Esophagus (tissue), 2 donors: Measurements from ENCODE around the gene ARPC1A. TPM values are rescaled to one million over a fixed set of nuclear protein-coding genes. Genes with fewer than 3 reads are reported as not detected.
"Not testable (repeated sequence)": the region's sequence is repeated elsewhere in the genome, so short reads cannot be mapped to it uniquely, and the experiment has no call there.

Source experiments
- H3K27ac ChIP-seq, 2 donors: one replicate each; pipeline ENCODE4 v1.5.1; 2013; ENCODE audit warnings: low read depth in 2 of 2, mild to moderate bottlenecking in 2 of 2, inconsistent platforms in 1 of 2, low read length in 1 of 2, moderate library complexity in 1 of 2
- H3K27me3 ChIP-seq, 2 donors: one replicate each; pipeline ENCODE4 v1.6.1; 2013; ENCODE audit warnings: low read length in 2 of 2, control low read depth in 1 of 2, mild to moderate bottlenecking in 1 of 2; ENCODE audit not compliant: insufficient read depth in 2 of 2, control insufficient read depth in 1 of 2
- H3K36me3 ChIP-seq, 2 donors: one replicate each; pipeline ENCODE4 v1.6.1; 2013; ENCODE audit warnings: low read length in 1 of 2; ENCODE audit not compliant: control insufficient read depth in 2 of 2, insufficient read depth in 2 of 2
- H3K4me1 ChIP-seq, 2 donors: one replicate each; pipeline ENCODE4 v1.6.1; 2013; ENCODE audit warnings: low read length in 1 of 2; ENCODE audit not compliant: control insufficient read depth in 2 of 2, insufficient read depth in 2 of 2
- H3K4me3 ChIP-seq, 2 donors: one replicate each; pipeline ENCODE4 v1.5.1; 2013; ENCODE audit warnings: low read length in 2 of 2, mild to moderate bottlenecking in 2 of 2, low read depth in 1 of 2, moderate library complexity in 1 of 2
- H3K9me3 ChIP-seq, 2 donors: one replicate each; pipeline ENCODE4 v1.6.1; 2013; ENCODE audit warnings: mild to moderate bottlenecking in 2 of 2, low read depth in 1 of 2, low read length in 1 of 2, moderate library complexity in 1 of 2; ENCODE audit not compliant: control insufficient read depth in 2 of 2, insufficient read depth in 1 of 2
- WGBS, 2 donors: extraction: QIAGEN DNeasy Blood & Tissue Kit; methylation state at CpG; one replicate each; pipeline ENCODE4 v1.1.7; 2013; 5-methylcytosine and 5-hydroxymethylcytosine counted together
- polyA plus RNA-seq, 2 donors: library from polyadenylated mRNA; stranded (reverse); fragments of 200-250 nt; gene quantifications; one replicate each; pipeline ENCODE4 v1.2.3, GENCODE V29; 2013
- donor health status: healthy with polysubstance abuse.
- donor health status: Bipolar disorder and iron deficiency.

The ARPC1A gene
- polyA plus RNA-seq, 2 donors = 150 to 209 TPM

- Histone ChIP-seq H3K9me3 (no peaks in the 10 kb centered on the region), H3K27me3 (no peaks in the 10 kb centered on the region), H3K27ac (no peak overlapping the region), H3K4me3 (no peak overlapping the region), H3K4me1 (peaks cover 0 to 3% of the 10 kb centered on the region in 2 donors), H3K36me3 (peaks cover 0 to 6% of the 10 kb centered on the region in 2 donors)
- WGBS, 2 donors = 90 to 97% methylated on average over 2 of the region's 2 CpGs
These were observed 84.9 kb downstream of the ARPC1A start for GRCh38 chr7:99410635-99411034.

- 57% methylated on average over 17 of the region's 17 CpGs for WGBS, 2 donors
- H3K9me3 ChIP-seq, H3K4me1 ChIP-seq, H3K27me3 ChIP-seq, H3K27ac ChIP-seq, H3K4me3 ChIP-seq: not testable (repeated sequence)
- peaks cover 13 to 41% of the 10 kb centered on the region in 2 donors for H3K36me3 ChIP-seq
These were observed 89.9 kb downstream of the ARPC1A start for GRCh38 chr7:99415513-99416127.

Other genes with a start within 250 kb of the ARPC1A start
- 10 to 100 TPM; 11.7 to 12.9 TPM for gene SMURF1, start 181.8 kb upstream of the ARPC1A start, polyA plus RNA-seq
- gene KPNA7, start 117.8 kb upstream of the ARPC1A start, polyA plus RNA-seq = under 1 TPM; 0.39 to 0.81 TPM
- under 1 TPM in 1 of 2 donors, not detected in 1; 0.04 TPM for gene MYH16, start 53.1 kb upstream of the ARPC1A start, polyA plus RNA-seq
- gene ARPC1B, start 48.8 kb downstream of the ARPC1A start, polyA plus RNA-seq = 10 to 100 TPM; 18.0 to 55.7 TPM
- 100 to 1,000 TPM; 110 to 182 TPM for gene PDAP1, start 82.7 kb downstream of the ARPC1A start, polyA plus RNA-seq
- gene BUD31, start 83.1 kb downstream of the ARPC1A start, polyA plus RNA-seq = 100 to 1,000 TPM in 1 of 2 donors, 10 to 100 TPM in 1; 93.8 to 100 TPM
- gene PTCD1, start 112.9 kb downstream of the ARPC1A start, polyA plus RNA-seq = 1 to 10 TPM; 3.2 to 3.6 TPM
- 10 to 100 TPM; 22.5 to 24.3 TPM for gene CPSF4, start 113.0 kb downstream of the ARPC1A start, polyA plus RNA-seq
- 1,000 to 10,000 TPM; 1,217 to 1,445 TPM for gene ATP5MF, start 140.3 kb downstream of the ARPC1A start, polyA plus RNA-seq
- 10 to 100 TPM in 1 of 2 donors, 1 to 10 TPM in 1; 4.7 to 11.3 TPM for gene ZNF789, start 147.0 kb downstream of the ARPC1A start, polyA plus RNA-seq
- gene ZNF394, start 174.4 kb downstream of the ARPC1A start, polyA plus RNA-seq = 10 to 100 TPM; 15.2 to 19.8 TPM
- gene ZKSCAN5, start 178.8 kb downstream of the ARPC1A start, polyA plus RNA-seq = 1 to 10 TPM; 2.2 to 2.5 TPM
- 1 to 10 TPM; 2.8 to 3.8 TPM for gene FAM200A, start 226.2 kb downstream of the ARPC1A start, polyA plus RNA-seq
- gene ZNF655, start 232.7 kb downstream of the ARPC1A start, polyA plus RNA-seq = 10 to 100 TPM; 56.9 to 80.5 TPM